HG02571 (cell line): ENCODE data around the gene LRRC75A.
A peak's percentile ranks its signal among the peaks of the same experiment; 100 is the strongest.

Experiments
- ATAC-seq: cut with Tn5 transposase; IDR thresholded peaks from one replicate; pipeline ENCODE4 v1.9.1; 2021; ENCODE audit warnings: mild to moderate bottlenecking, moderate library complexity; ENCODE audit not compliant: unreplicated experiment

LRRC75A gene

GRCh38 chr17:16437083-16437482, 54.9 kb downstream of the LRRC75A start:
- ATAC-seq, result no peak

DNA sequence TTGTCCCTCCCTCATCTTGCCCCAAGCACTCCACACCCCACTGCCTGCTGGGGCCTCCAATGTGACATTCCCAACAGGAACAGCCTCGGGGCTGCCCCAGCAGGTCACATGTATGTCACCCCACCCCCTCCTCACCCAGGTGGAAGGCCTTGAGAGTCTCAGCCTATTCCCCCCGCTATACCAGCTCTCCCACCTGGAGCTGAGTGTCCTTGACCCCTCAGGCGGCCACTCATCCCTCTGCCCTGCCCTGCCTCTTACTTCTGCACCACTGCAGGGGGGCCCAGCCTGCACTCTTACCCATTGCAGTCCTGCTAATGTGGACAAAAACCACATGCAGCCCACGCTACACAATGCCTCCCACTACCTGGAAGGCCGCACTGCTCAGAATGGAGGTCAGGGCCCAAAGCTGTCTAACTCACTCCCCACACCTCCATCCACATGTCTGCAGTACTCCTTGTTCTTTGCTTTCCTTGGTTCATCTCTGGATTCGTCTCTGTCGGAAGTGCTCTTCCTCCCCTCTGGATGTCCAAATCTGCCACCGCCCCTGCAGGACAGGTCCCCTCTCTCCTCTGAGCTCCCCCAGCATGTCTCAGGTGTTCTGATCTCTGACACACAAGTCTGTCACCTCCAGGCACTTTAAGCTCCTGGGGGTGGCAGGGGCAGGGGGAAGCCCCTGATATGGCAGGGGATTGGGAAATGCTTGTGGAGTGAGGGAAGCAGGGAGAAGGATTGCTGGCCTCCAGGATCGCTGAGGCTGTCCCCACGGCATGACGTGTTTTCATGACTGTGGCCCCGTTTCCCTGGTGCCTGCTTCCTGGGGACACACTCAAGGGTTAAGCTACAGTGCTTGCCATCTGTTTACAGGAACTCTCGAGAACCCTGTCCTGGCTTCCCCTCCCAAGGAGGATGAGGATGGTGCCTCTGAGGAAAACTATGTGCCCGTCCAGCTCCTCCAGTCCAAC, 55.8 kb downstream of the LRRC75A start:
- no peak for ATAC-seq

GRCh38 chr17:16434662-16435061, 57.3 kb downstream of the LRRC75A start:
- ATAC-seq, result no peak

- ATAC-seq, result no peak
Observed at GRCh38 chr17:16433514-16433913, 58.5 kb downstream of the LRRC75A start.

GRCh38 chr17:16432017-16432416, 60.0 kb downstream of the LRRC75A start:
- no peak for ATAC-seq

GRCh38 chr17:16430650-16431049, 61.3 kb downstream of the LRRC75A start:
- ATAC-seq, result no peak

DNA sequence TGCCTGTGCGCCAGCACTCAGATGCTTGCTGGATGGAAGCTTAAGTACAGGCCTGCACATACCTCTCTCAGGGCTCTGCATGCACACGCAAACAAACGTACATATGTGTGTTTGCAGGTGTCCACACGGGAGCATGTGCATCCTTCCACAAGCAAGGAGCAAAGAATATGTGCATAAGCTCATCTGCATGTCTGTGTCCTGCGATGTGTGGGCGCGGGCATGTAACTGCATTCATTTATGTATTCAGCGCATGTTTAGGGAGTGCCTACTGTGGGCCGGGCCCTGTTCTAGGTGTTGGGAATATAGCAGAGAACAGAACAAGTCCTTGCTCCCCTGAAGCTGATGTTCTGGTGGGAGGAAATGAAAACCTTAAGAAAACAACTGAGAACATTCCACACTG, 62.9 kb downstream of the LRRC75A start:
- ATAC-seq, result no peak

DNA sequence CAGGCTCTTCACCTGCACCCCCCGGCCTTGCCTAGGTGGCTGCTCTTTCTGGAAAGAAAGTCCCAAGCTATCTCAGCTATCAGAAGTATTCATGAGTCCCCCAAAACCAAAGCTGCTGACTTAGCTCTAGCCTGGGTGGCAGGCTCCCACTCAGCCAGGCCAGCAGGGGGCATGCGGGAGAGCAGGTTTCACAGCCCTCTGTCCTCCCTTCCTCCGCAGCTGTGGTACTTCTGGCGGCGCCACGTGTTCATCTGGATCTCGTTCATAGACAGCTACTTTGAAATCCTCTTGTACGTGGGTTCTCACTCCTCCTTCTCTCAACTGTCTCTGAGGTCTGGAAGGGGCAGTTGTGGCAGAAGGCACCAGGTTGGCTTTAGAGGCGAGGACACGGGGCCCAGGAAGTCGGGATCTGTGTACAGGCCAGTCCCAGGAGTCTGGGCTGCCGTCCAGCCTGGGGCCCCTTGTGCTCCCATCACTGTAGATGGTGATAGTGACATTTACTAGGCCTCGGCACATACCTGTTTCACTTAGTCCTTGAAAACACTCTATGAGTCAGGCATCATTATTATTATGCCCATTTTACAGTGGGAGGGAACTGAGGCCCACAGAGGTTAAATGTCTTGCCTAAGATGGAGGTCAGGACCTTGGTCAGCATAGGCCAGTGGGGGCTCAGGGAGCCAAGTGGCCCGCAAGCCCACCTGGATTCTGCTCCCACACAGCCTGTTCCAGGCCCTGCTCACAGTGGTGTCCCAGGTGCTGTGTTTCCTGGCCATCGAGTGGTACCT, 63.7 kb downstream of the LRRC75A start:
- no peak for ATAC-seq

- no peak for ATAC-seq
Observed at GRCh38 chr17:16427020-16427419, 65.0 kb downstream of the LRRC75A start.

DNA sequence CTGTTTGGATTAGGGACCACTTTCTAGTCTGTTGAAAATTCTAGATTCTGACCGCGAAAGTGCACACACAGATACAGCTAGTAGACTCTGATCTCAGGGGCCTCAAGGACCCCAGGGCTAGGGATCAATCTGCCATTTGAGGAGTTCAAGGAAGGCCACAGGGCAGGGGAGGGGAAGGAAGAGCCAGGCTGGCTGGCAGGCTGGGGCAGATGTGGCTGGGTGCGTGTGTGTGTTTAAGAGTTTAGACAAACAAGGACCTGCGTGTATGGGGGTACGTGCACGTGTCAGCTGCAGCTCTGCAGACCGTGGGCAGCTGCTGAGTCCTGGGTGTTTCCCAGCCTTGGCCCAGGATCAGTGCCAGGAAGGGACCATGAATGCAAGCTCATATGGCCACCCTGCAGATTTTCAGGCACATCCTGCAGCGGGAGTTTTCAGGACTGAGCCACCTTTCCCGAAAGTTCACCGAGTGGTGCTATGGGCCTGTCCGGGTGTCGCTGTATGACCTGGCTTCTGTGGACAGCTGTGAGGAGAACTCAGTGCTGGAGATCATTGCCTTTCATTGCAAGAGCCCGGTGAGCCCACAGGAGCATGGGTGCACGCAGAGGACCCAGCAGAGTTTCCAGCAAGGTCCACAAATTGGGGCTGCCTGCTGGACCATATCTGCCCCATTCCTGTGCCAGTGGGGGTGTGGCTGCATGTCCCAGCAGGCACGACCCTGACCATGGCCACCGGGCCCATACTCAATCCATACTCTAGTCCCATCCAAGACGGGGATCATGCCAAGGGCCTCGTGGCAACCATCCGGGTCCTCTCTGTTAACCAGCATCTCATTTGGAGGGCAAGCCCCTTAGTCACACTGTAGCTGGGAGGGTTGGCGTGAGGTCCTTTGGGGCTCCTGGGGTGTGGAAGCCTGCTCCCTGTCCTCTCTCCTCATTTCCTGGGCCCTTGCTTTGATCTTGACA, 66.0 kb downstream of the LRRC75A start:
- ATAC-seq, result no peak

DNA sequence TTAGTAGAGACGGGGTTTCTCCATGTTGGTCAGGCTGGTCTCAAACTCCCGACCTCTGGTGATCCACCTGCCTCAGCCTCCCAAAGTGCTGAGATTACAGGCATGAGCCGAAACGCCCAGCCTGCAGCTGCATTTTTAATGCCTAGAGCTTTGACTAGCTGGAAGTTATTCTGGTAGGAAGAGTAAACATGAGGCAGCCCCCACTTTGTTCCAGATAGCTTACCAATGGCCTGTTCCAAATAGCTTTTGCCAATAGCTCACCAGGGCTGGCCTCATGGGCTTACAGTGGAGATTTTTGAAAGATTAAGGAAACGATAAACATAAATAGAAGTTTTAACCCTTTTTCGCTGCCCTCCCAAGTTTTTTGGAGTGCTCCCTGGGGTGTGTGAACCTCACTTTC, 66.8 kb downstream of the LRRC75A start:
- ATAC-seq, result no peak

GRCh38 chr17:16423226-16423872, 68.6 kb downstream of the LRRC75A start:
- ATAC-seq, result no peak

- no peak for ATAC-seq
Observed at GRCh38 chr17:16422416-16422815, 69.6 kb downstream of the LRRC75A start.

DNA sequence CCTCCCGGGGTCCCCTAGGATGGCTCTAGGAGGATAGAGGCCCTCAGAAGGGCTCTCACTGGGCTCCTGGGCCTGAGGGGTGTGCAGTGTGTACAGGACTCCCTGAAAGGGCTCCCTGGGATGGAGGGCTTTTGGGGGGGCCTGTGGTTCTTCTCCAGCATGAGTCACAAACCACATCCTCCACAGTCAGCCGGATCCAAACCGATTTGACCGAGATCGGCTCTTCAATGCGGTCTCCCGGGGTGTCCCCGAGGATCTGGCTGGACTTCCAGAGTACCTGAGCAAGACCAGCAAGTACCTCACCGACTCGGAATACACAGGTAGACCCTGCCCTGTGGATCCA, 72.1 kb downstream of the LRRC75A start:
- ATAC-seq, result no peak

GRCh38 chr17:16419074-16419928, 72.7 kb downstream of the LRRC75A start:
- ATAC-seq, result peak; percentile 33

GRCh38 chr17:16418685-16419068, 73.3 kb downstream of the LRRC75A start:
- ATAC-seq, result no peak

DNA sequence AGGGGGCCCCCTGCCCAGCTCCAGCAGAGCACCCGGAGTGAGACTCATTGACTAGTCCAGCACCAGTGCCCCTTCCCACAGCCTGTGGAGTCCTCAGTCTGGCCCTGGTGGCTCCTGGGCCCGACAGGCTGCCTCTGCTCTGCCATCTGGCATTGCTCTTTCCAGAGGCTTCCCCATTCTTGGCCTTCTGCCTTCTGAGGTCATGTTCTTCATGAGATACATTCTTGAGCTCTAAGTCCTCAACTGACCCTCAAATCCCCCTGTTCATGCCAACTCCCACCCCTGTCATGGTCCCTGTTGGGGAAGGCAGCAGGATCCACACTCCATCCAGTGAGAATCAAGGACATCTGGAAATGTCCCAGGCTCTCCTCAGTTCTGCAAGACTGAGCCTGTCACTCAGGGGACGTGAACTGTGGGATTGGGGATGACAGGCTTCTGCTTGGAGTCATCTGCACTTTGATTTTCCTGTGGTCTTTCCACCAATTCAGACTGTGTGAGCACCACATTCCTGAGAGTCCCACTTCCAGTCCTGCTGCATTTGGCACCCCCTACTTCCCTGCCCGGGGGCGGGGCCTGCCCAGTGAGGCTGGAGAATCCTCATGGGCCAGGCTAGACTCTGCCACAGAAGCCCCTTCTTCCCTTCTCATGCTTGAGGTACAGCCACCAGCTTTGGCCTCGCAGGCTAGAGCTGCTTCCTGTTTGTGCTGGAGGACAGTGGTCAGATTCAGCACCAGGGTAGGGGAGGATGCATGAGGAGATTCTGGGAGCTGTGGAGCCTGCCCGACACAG, 73.9 kb downstream of the LRRC75A start:
- ATAC-seq, result no peak

DNA sequence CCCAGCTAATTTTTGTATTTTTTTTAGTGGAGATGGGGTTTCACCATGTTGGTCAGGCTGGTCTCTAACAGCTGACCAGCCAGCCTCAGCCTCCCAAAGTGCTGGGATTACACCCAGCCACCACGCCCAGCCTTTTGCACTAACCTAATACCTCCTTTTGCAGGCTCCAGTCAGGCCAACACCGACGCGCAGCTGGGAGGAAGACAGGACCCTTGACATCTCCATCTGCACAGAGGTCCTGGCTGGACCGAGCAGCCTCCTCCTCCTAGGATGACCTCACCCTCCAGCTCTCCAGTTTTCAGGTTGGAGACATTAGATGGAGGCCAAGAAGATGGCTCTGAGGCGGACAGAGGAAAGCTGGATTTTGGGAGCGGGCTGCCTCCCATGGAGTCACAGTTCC, 74.6 kb downstream of the LRRC75A start:
- no peak for ATAC-seq
